ENCODE results near the gene TFF2.

The TFF2 gene

DNA sequence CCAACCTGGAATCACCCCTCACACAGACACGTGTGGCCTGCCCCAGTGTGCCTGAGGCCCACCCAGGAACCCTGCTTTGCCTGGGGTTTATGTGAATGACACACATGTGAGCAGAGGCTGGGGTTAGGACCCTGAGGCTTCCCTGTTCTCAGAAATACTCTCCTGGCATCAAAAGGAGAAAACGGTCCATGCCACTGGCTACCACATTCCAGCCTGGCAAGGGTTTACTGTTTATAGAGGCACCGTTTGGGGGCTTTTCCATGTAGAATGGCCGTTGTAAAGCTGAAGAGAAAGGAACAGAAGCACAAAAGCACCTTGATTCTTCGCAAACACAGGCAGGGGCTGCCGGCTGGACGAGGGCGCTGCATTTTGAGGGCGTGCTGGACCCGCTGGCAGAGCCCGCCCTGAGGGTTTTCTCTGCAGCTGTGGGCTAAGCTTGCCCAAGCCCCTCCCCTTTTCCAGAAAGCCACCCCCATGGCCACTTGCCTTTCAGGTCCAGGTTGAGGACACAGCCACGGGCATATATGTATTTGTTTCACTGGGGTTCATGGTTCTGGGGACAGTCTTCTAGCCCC is 48.6 kb downstream of the TFF2 start:
- DNase-seq = no peak

DNA sequence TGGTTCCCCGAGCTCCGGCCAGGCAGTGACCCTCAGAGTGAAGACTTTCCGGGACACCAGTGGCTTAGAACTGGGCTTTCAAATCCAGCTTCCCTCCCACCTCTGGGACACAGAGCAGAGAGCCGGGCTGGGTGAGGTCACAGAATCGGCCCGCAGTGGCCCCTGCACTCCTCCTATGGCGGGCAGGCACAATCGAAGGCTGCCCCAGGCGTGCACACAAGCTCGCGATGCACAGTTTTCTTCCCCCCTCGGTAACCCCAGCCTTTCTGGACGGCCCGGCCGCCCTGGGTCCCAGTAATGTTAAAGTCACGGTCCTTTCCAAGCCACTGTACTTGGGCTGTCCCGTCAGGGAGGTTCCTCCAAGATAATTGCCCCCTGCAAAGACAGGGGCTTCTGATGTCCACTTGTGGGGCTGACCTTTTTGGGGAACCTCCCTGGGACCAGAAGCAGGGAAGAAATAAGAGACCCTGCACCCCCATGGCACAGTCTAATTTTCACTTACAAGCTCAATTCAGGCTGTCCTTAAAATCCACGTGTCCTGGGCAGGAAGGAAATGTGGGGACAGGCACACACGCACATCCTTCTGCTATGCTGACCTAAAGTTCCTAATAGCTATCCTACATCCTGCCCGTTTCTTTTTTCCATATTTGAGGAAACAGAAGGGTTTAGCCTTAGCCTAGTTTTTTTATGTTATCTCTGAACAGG is 49.3 kb downstream of the TFF2 start:
- DNase-seq = no peak

DNA sequence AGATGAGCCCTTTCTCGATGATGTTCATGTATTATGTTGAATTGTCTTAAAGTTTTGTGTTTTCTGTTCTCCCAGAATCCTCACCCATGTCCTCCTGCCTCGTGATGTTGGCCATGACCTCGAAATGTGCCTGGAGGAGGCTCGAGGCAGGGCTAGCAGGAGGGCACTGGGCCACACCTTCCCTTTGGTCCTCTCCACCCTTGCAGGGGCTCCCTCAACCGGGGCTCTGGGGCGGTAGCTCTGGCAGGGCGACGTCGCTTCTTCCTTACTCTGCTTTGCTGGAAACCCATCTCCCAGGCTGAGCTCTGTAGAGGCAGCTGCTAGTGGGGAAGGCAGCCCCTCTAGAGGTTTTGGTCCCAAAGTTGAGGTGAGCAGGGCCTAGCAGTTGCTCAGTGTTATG is 49.8 kb downstream of the TFF2 start:
- no peak for DNase-seq

DNA sequence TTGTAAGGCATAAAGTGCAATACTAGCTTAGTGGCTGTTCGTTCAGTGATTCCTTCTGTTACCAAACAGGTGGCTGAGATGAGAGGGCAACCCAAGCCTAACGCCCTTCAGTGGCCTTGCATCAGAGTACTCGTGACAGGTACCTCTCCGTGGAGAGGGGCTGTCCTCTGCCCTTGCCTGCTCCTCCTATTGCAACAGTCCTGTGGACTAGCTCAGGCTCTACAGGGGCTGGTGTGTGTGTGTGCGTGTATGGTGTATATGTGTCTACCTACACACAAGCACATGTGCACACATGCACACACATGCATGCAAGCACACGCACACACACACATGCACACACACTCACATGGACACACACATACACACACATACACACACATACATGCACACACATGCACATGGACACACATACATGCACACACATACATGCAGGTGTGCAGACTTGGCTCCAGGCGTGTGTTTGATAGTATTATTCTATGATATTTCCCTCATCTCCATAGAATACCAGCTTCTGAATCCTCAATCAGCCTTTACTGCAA is 50.7 kb downstream of the TFF2 start:
- DNase-seq = no peak

DNA sequence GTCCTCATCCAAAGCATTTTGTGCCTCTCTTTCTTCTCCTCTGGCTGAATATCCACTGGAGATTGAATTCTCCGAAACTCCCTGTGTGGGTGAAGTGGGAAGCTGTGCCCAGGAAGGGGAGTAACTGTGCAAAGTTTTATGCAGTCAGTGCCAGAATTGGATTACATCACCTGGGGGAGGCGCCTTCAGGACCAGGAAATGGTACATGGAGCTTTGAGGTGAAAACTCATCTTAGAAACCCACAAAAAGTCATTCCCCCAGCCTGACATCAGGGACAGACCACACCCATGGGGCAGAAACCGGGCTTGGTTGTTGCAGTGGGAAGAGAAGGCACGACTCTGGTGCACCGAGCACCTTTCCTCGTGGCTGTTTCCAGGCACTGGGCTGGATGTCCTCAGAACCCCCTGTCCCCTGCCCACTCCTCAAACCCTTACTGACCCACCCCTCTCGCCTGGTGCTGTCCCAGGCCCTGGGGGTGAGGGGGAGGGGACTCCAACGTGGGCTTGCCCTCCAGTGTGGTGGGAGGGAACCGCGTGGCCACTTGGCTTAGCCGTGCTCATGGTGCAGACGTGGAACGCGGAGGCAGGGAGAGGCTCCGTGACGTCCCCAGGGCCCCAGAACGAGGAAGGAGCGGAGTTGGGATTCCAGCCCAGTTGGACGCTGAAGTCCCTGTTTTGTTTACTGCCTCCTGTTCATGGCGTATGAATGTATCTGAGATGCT is 51.3 kb downstream of the TFF2 start:
- DNase-seq = no peak

DNA sequence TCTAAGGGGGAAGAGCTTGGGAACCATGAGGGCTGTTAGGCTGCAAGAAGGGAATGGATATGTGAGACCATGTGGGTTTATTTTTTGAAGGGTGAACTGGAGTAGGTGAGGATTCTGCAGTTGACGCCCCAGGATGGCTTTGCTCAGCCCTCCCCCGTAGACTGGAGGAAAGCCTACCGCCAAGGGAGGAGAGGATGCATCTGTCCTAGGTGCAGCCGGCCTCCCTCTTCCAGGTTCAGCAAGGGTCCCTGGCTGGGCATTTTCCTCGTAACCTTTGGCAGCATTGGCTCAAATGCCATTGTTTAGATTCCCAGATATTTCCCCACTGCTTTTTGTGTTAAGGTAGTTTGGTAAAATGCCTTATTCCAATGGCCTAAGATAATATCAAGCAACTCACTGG is 52.1 kb downstream of the TFF2 start:
- no peak for DNase-seq

DNA sequence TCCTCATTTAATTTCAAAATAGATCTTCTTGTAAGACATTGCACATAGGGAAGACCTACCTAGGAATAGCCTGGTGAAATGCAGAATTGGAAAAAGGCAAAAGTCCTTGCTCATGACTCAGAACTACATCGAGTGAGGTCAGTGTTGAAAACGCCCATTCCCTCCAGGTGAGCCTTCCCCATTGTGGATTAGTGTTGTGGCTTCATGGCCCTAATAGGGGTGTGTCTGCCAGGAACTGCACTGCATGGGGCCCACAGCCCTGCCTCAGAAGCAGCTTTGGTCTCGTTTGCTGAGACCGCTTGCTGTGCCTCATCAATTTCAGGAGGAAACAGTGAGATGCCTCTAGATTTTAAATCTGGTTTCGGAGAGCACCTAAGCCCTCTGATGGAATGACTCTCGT is 52.6 kb downstream of the TFF2 start:
- no peak for DNase-seq

DNA sequence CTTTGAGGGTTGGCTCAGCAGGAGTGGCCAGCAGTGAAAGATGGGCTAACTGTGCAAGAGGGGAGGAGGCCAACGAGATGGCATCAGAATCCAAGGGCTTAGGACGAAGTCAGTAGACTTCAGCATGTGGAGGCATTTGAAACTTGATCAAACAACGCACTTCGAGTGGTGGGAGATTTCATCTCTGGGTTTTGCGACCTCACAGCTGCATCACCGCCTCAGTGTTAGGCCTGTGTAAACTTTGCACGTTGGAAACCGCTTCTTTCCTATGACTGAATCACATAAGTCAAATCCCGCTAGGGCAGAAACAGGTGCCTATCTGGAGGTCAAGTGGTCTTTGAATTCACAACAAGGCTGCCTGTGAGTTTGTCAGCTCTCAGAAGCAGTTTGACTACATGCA is 53.4 kb downstream of the TFF2 start:
- no peak for DNase-seq

DNA sequence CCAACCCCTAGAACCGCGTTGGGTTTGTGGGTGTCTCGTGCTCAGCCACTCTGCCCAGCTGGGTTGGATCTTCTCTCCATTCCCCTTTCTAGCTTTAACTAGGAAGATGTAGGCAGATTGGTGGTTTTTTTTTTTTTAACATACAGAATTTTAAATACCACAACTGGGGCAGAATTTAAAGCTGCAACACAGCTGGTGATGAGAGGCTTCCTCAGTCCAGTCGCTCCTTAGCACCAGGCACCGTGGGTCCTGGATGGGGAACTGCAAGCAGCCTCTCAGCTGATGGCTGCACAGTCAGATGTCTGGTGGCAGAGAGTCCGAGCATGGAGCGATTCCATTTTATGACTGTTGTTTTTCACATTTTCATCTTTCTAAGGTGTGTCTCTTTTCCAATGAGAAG is 54.3 kb downstream of the TFF2 start:
- no peak for DNase-seq

All from activated gamma-delta T cell treated with Interleukin-2 at 50 U/mL for 16 hours (primary cell).